AG09319 (cell line): ENCODE results near the gene CLDN25.

Source experiments
- DNase-seq: peaks from one replicate; pipeline ENCODE4 v3.0.0-alpha.2; 2010; ENCODE audit warnings: low read depth; ENCODE audit errors: extremely low read depth
- TF ChIP-seq, protein P1 (sequence below): IDR thresholded peaks from 2 replicates; pipeline ENCODE4 v1.5.1; 2011; ENCODE audit warnings: low read depth, mild to moderate bottlenecking, inconsistent platforms, low read length, moderate library complexity

The CLDN25 gene

DNA sequence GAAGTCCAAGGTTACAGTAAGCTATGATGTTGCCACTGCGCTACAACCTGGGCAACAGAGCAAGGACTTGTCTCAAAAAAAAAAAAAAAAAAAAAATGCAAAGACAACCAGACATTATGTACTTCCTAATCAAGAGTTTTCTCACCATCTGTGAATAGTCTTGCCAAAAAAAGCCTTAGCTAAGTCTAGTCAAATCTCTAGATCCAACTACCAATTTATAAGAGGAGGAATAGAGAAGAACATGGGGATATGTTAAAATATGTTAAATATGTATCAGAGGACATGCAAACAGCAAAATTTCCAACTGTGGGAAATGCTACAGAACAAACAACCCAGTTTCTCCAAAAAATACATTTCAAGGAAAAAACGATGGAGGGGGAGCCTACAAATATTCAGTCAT lies 50.2 kb downstream of the CLDN25 start:
- no peak for DNase-seq
- TF ChIP-seq, protein P1, sequence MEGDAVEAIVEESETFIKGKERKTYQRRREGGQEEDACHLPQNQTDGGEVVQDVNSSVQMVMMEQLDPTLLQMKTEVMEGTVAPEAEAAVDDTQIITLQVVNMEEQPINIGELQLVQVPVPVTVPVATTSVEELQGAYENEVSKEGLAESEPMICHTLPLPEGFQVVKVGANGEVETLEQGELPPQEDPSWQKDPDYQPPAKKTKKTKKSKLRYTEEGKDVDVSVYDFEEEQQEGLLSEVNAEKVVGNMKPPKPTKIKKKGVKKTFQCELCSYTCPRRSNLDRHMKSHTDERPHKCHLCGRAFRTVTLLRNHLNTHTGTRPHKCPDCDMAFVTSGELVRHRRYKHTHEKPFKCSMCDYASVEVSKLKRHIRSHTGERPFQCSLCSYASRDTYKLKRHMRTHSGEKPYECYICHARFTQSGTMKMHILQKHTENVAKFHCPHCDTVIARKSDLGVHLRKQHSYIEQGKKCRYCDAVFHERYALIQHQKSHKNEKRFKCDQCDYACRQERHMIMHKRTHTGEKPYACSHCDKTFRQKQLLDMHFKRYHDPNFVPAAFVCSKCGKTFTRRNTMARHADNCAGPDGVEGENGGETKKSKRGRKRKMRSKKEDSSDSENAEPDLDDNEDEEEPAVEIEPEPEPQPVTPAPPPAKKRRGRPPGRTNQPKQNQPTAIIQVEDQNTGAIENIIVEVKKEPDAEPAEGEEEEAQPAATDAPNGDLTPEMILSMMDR, result no peak
